ENCODE data around the gene ZXDA. TPM values are rescaled to one million over a fixed set of nuclear protein-coding genes. Genes with fewer than 3 reads are reported as not detected.
A peak's percentile ranks its signal among the peaks of the same experiment; 100 is the strongest.
"Not testable (repeated sequence)": the region's sequence is repeated elsewhere in the genome, so short reads cannot be mapped to it uniquely, and the experiment has no call there.

Gene ZXDA
- total RNA-seq, result 10 to 100 TPM; 11.4 to 14.3 (median 13.0) TPM

GRCh38 chrX:57910287-57910912 lies at the start of gene ZXDA:
TSS of gene ZXDA (minus strand) at chrX:57910458. CDS start at chrX:57910420, 38 bp downstream.
- peak within 1 kb of the TSS; percentile 85 to 96 (median 92) for H3K27ac ChIP-seq
- 7 to 42% methylated on average over 5 to 10 of the region's 35 CpGs for WGBS, 2 donors

GRCh38 chrX:57952320-57952678 lies 42.0 kb upstream of the ZXDA start:
- TF ChIP-seq CTCF (IDR thresholded peaks at IDR 0.05) (no peak), EP300 (IDR thresholded peaks at IDR 0.05) (no peak), POLR2A (IDR thresholded peaks at IDR 0.05) (no peak)
- 50% methylated on average over 1 of the region's 1 CpG; no CpG with 5 or more reads in 1 of the 2 donors for WGBS, 2 donors
- H3K4me3 ChIP-seq, result no peak overlapping the region
- H3K27ac ChIP-seq, result no peak overlapping the region
- DNase-seq (ENCODE audit: low spot score in 2 of 2), result no peak
- no peaks in the 10 kb centered on the region for H3K27me3 ChIP-seq
- H3K4me1 ChIP-seq, result no peaks in the 10 kb centered on the region
- H3K9me3 ChIP-seq, result no peaks in the 10 kb centered on the region
- H3K36me3 ChIP-seq, result no peaks in the 10 kb centered on the region

More at GRCh38 chrX:57910287-57910912, at the start of gene ZXDA:
- Histone ChIP-seq H3K4me1 (peaks cover 0 to 23% (median 0%) of the 10 kb centered on the region in 4 donors), H3K4me3 (peak within 1 kb of the TSS; percentile 46 to 58 (median 51))
- not testable (repeated sequence) for H3K27me3 ChIP-seq; DNase-seq (ENCODE audit: low spot score in 2 of 2); H3K36me3 ChIP-seq; H3K9me3 ChIP-seq

- Histone ChIP-seq H3K9me3 (no peaks in the 10 kb centered on the region), H3K4me3 (no peak overlapping the region), H3K4me1 (no peaks in the 10 kb centered on the region), H3K27ac (no peak overlapping the region), H3K27me3 (no peaks in the 10 kb centered on the region), H3K36me3 (no peaks in the 10 kb centered on the region)
- TF ChIP-seq EP300 (IDR thresholded peaks at IDR 0.05) (peak in 1 of 2 donors; percentile 11), POLR2A (IDR thresholded peaks at IDR 0.05) (no peak), CTCF (IDR thresholded peaks at IDR 0.05) (no peak)
- no peak for DNase-seq (ENCODE audit: low spot score in 2 of 2)
- 67 to 80% methylated on average over 1 to 2 of the region's 2 CpGs for WGBS, 2 donors
These were observed 41.5 kb upstream of the ZXDA start for GRCh38 chrX:57951666-57952319.

GRCh38 chrX:57933321-57933720 lies 23.1 kb upstream of the ZXDA start:
- no peak overlapping the region for H3K27ac ChIP-seq
- no peak for DNase-seq (ENCODE audit: low spot score in 2 of 2)
- 53 to 56% methylated on average over 3 to 6 of the region's 6 CpGs for WGBS, 2 donors
- no peaks in the 10 kb centered on the region for H3K9me3 ChIP-seq
- TF ChIP-seq EP300 (IDR thresholded peaks at IDR 0.05) (no peak), CTCF (IDR thresholded peaks at IDR 0.05) (no peak), POLR2A (IDR thresholded peaks at IDR 0.05) (no peak)
- no peaks in the 10 kb centered on the region for H3K27me3 ChIP-seq
- H3K4me1 ChIP-seq, result no peaks in the 10 kb centered on the region
- H3K4me3 ChIP-seq, result no peak overlapping the region
- H3K36me3 ChIP-seq, result no peaks in the 10 kb centered on the region

GRCh38 chrX:57932266-57932665 lies 22.0 kb upstream of the ZXDA start:
- Histone ChIP-seq H3K27me3 (no peaks in the 10 kb centered on the region), H3K9me3 (no peaks in the 10 kb centered on the region), H3K36me3 (no peaks in the 10 kb centered on the region), H3K4me1 (no peaks in the 10 kb centered on the region), H3K27ac (no peak overlapping the region), H3K4me3 (no peak overlapping the region)
- 11 to 46% methylated on average over 1 to 2 of the region's 2 CpGs for WGBS, 2 donors
- TF ChIP-seq CTCF (IDR thresholded peaks at IDR 0.05) (no peak), POLR2A (IDR thresholded peaks at IDR 0.05) (no peak), EP300 (IDR thresholded peaks at IDR 0.05) (no peak)
- no peak for DNase-seq (ENCODE audit: low spot score in 2 of 2)

Data from tibial nerve (tissue), 4 donors.